ENCODE results near the gene PDCD2L. TPM values are rescaled to one million over a fixed set of nuclear protein-coding genes. Genes with fewer than 3 reads are reported as not detected.

PDCD2L gene
- total RNA-seq, 2 donors from 2014 or later, result 15.5 to 16.2 TPM

GRCh38 chr19:34403784-34404108 is 453 bp upstream of the PDCD2L start:
- no peaks in the 10 kb centered on the region for H3K36me3 ChIP-seq
- H3K27me3 ChIP-seq (replicated peaks; ENCODE audit: insufficient read depth), result no peaks in the 10 kb centered on the region
- 29% methylated on average over 6 of the region's 6 CpGs for WGBS
- peak overlapping the region; percentile 47 to 55 for H3K27ac ChIP-seq
- intact Hi-C loops (cut with DNase I), result no loop called here
- H3K4me3 ChIP-seq, result peak overlapping the region; percentile 80 to 84
- no peak for DNase-seq (ENCODE audit: low spot score)
- no peaks in the 10 kb centered on the region for H3K9me3 ChIP-seq
- no peak for TF ChIP-seq POLR2AphosphoS5 (IDR thresholded peaks at IDR 0.05)
- TF ChIP-seq POLR2A (IDR thresholded peaks at IDR 0.05), result no peak
- TF ChIP-seq CTCF (IDR thresholded peaks at IDR 0.05), result no peak
- no peaks in the 10 kb centered on the region for H3K4me1 ChIP-seq (replicated peaks)

- no peak overlapping the region for H3K4me3 ChIP-seq
- H3K27ac ChIP-seq, result no peak overlapping the region
- no peaks in the 10 kb centered on the region for H3K9me3 ChIP-seq
- no peaks in the 10 kb centered on the region for H3K27me3 ChIP-seq (replicated peaks; ENCODE audit: insufficient read depth)
- H3K4me1 ChIP-seq (replicated peaks), result no peaks in the 10 kb centered on the region
- no peak for DNase-seq (ENCODE audit: low spot score)
- intact Hi-C loops (cut with DNase I), result no loop called here
- no peaks in the 10 kb centered on the region for H3K36me3 ChIP-seq
- TF ChIP-seq POLR2AphosphoS5 (IDR thresholded peaks at IDR 0.05) (no peak), CTCF (IDR thresholded peaks at IDR 0.05) (no peak), POLR2A (IDR thresholded peaks at IDR 0.05) (no peak)
- WGBS, result 84% methylated on average over 13 of the region's 13 CpGs
These were observed 1.9 kb downstream of the PDCD2L start for GRCh38 chr19:34405892-34406660.

GRCh38 chr19:34408411-34408810 is 4.2 kb downstream of the PDCD2L start:
- Histone ChIP-seq H3K4me3 (no peak overlapping the region), H3K27me3 (replicated peaks; ENCODE audit: insufficient read depth) (no peaks in the 10 kb centered on the region), H3K36me3 (no peaks in the 10 kb centered on the region), H3K9me3 (no peaks in the 10 kb centered on the region), H3K4me1 (replicated peaks) (no peaks in the 10 kb centered on the region), H3K27ac (no peak overlapping the region)
- TF ChIP-seq POLR2A (IDR thresholded peaks at IDR 0.05), result no peak
- no peak for TF ChIP-seq POLR2AphosphoS5 (IDR thresholded peaks at IDR 0.05)
- no peak for TF ChIP-seq CTCF (IDR thresholded peaks at IDR 0.05)
- no peak for DNase-seq (ENCODE audit: low spot score)
- intact Hi-C loops (cut with DNase I), result no loop called here
- 75% methylated on average over 8 of the region's 8 CpGs for WGBS

- H3K27ac ChIP-seq, result no peak overlapping the region
- no peak for DNase-seq (ENCODE audit: low spot score)
- no peaks in the 10 kb centered on the region for H3K27me3 ChIP-seq (replicated peaks; ENCODE audit: insufficient read depth)
- TF ChIP-seq CTCF (IDR thresholded peaks at IDR 0.05) (no peak), POLR2AphosphoS5 (IDR thresholded peaks at IDR 0.05) (no peak), POLR2A (IDR thresholded peaks at IDR 0.05) (no peak)
- no peaks in the 10 kb centered on the region for H3K9me3 ChIP-seq
- no peak overlapping the region for H3K4me3 ChIP-seq
- intact Hi-C loops (cut with DNase I), result no loop called here
- no peaks in the 10 kb centered on the region for H3K36me3 ChIP-seq
- 82% methylated on average over 10 of the region's 10 CpGs for WGBS
- H3K4me1 ChIP-seq (replicated peaks), result no peaks in the 10 kb centered on the region
These were observed 5.3 kb downstream of the PDCD2L start for GRCh38 chr19:34409189-34410164.
